DND-41 (cell line): ENCODE measurements around the gene GSK3A.

ENCODE experiments used
- ATAC-seq: fragments of 200-7000 bp; cut with Tn5 transposase; 3 replicates; pipeline ENCODE4 v1.9.1; 2021; ENCODE audit warnings: low read depth; ENCODE audit not compliant: insufficient read depth
- DNase-seq: peaks from one replicate; pipeline ENCODE4 v3.0.0-alpha.2; 2020
- H2AFZ ChIP-seq: 2 replicates; pipeline ENCODE4 v1.6.0; 2012; ENCODE audit warnings: low read depth, low read length
- H3K27ac ChIP-seq: 2 replicates; pipeline ENCODE4 v1.5.1; 2012; ENCODE audit warnings: low read length, inconsistent platforms
- H3K27me3 ChIP-seq: fragments of 200-600 bp; sonication (generic); 2 replicates; pipeline ENCODE4 v1.6.0; 2012; ENCODE audit warnings: low read length, mild to moderate bottlenecking, inconsistent platforms; ENCODE audit not compliant: insufficient read depth, poor library complexity
- H3K36me3 ChIP-seq: 2 replicates; pipeline ENCODE4 v1.5.1; 2012; ENCODE audit warnings: low read length, inconsistent platforms; ENCODE audit not compliant: insufficient read depth
- H3K4me1 ChIP-seq: 2 replicates; pipeline ENCODE4 v1.5.1; 2012; ENCODE audit warnings: mild to moderate bottlenecking, low read length; ENCODE audit not compliant: insufficient read depth
- H3K4me2 ChIP-seq: 2 replicates; pipeline ENCODE4 v1.6.0; 2012; ENCODE audit warnings: mild to moderate bottlenecking, moderate library complexity, low read length, inconsistent platforms; ENCODE audit not compliant: insufficient read depth
- H3K4me3 ChIP-seq, 2 experiments: fragments of 200-600 bp in 1 of 2; shearing (Covaris generic) in 1 of 2; 2 replicates each; pipeline ENCODE4 v1.5.1; 2012 to 2016; ENCODE audit warnings: inconsistent platforms in 2 of 2, low read length in 2 of 2, mild to moderate bottlenecking in 2 of 2, low read depth in 1 of 2, moderate library complexity in 1 of 2
- H3K79me2 ChIP-seq: 2 replicates; pipeline ENCODE4 v1.6.0; 2012; ENCODE audit warnings: low read length, inconsistent platforms; ENCODE audit not compliant: insufficient read depth
- H3K9ac ChIP-seq: 2 replicates; pipeline ENCODE4 v1.6.0; 2012; ENCODE audit warnings: low read depth, mild to moderate bottlenecking, inconsistent platforms, low read length, moderate library complexity
- H3K9me3 ChIP-seq: 2 replicates; pipeline ENCODE4 v1.5.1; 2012; ENCODE audit warnings: low read length, moderate library complexity, mild to moderate bottlenecking, inconsistent platforms; ENCODE audit not compliant: insufficient read depth, severe bottlenecking
- H4K20me1 ChIP-seq: 2 replicates; pipeline ENCODE4 v1.6.0; 2012; ENCODE audit warnings: low read length; ENCODE audit not compliant: insufficient read depth
- CTCF ChIP-seq: IDR thresholded peaks from 2 replicates; pipeline ENCODE4 v1.5.1; 2012; ENCODE audit warnings: borderline replicate concordance, low read length, moderate library complexity, mild to moderate bottlenecking; ENCODE audit not compliant: poor library complexity, severe bottlenecking; ENCODE audit errors: extremely low read depth
- EZH2 ChIP-seq: IDR thresholded peaks from 3 replicates; pipeline ENCODE4 v1.6.1; 2012; ENCODE audit warnings: borderline replicate concordance, low read depth, mild to moderate bottlenecking, moderate library complexity, low read length, inconsistent platforms; ENCODE audit not compliant: severe bottlenecking

The GSK3A gene

GRCh38 chr19:42196011-42197001, 46.1 kb downstream of the GSK3A start:
- DNase-seq: no peak
- no peaks in the 10 kb centered on the region for H3K27me3 ChIP-seq
- ATAC-seq: no peak

GRCh38 chr19:42193706-42194105, 48.7 kb downstream of the GSK3A start:
- Histone ChIP-seq H3K9ac (no peak overlapping the region), H3K27ac (no peak overlapping the region), H3K4me2 (no peak overlapping the region), H2AFZ (no peak overlapping the region), H3K36me3 (peaks cover 15% of the 10 kb centered on the region), H3K4me1 (peaks cover 10% of the 10 kb centered on the region), H3K27me3 (no peaks in the 10 kb centered on the region), H3K79me2 (no peaks in the 10 kb centered on the region), H3K9me3 (no peaks in the 10 kb centered on the region), H4K20me1 (peaks cover 3% of the 10 kb centered on the region), H3K4me3 (no peak overlapping the region)
- DNase-seq (no peak), ATAC-seq (no peak)
- no peak for TF ChIP-seq CTCF
- no peak for TF ChIP-seq EZH2

More at GRCh38 chr19:42196011-42197001, 46.1 kb downstream of the GSK3A start:
- H3K9ac ChIP-seq: no peak overlapping the region
- H4K20me1 ChIP-seq: peaks cover 5% of the 10 kb centered on the region
- no peak overlapping the region for H3K4me2 ChIP-seq
- peaks cover 36% of the 10 kb centered on the region for H3K4me1 ChIP-seq
- no peak overlapping the region for H3K27ac ChIP-seq
- TF ChIP-seq EZH2 (no peak), CTCF (no peak)
- H3K36me3 ChIP-seq: peaks cover 21% of the 10 kb centered on the region
- no peak overlapping the region for H2AFZ ChIP-seq
- H3K4me3 ChIP-seq: no peak overlapping the region
- H3K79me2 ChIP-seq: 0 out of 2 replicates have a peak, but pooled peaks cover 2% of the 10 kb centered on the region
- no peaks in the 10 kb centered on the region for H3K9me3 ChIP-seq

GRCh38 chr19:42193294-42193693, 49.1 kb downstream of the GSK3A start:
- Histone ChIP-seq H2AFZ (no peak overlapping the region), H3K79me2 (no peaks in the 10 kb centered on the region), H3K27me3 (no peaks in the 10 kb centered on the region), H4K20me1 (no peaks in the 10 kb centered on the region), H3K4me1 (peaks cover 7% of the 10 kb centered on the region), H3K36me3 (peaks cover 12% of the 10 kb centered on the region), H3K9ac (no peak overlapping the region), H3K4me3 (no peak overlapping the region), H3K27ac (no peak overlapping the region), H3K4me2 (no peak overlapping the region), H3K9me3 (no peaks in the 10 kb centered on the region)
- TF ChIP-seq CTCF (no peak), EZH2 (no peak)
- DNase-seq (no peak), ATAC-seq (no peak)
